ENCODE data around the gene UTP4. TPM values are rescaled to one million over a fixed set of nuclear protein-coding genes. Genes with fewer than 3 reads are reported as not detected.

Gene UTP4
- total RNA-seq, 1 donor from 2014 or later: 48.0 TPM

DNA sequence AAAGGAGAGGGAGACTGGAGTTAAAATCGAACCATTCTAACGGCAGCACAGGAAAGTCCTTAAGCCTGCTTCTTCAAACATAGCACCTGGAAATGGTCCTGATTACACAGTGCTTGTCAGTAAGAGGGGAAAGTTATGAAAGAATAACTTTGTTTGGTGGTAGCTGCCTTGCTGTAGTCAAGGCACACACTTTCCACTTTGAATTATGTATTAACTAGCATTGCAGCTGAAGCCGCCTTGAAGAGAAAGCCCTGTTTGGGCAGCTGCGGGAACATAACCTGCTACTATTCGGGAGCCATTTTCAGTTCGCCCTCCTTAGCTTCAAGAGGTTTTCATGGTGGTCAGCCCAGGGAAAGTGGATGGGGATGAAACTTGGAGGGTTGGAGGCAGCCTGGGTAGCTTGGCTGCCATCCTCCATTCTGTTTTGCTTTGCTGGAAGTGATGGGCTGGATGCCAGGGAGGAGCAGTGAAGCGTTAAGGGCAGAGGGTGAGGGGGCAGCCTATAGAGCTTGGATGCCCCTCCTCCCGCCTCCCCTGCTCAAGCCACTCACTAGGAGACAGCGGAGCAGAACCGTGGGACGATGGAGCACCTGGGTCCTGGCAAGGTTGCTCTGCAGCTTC, 32.3 kb upstream of the UTP4 start:
- H3K4me3 Mint-ChIP-seq: no peak overlapping the region
- H3K4me1 Mint-ChIP-seq: peaks cover under 1% of the 10 kb centered on the region
- no peaks in the 10 kb centered on the region for H3K9me3 Mint-ChIP-seq
- DNase-seq (ENCODE audit: low spot score in 2 of 2, unreplicated experiment in 2 of 2): no peak
- no peaks in the 10 kb centered on the region for H3K36me3 Mint-ChIP-seq
- TF ChIP-seq, protein P1, sequence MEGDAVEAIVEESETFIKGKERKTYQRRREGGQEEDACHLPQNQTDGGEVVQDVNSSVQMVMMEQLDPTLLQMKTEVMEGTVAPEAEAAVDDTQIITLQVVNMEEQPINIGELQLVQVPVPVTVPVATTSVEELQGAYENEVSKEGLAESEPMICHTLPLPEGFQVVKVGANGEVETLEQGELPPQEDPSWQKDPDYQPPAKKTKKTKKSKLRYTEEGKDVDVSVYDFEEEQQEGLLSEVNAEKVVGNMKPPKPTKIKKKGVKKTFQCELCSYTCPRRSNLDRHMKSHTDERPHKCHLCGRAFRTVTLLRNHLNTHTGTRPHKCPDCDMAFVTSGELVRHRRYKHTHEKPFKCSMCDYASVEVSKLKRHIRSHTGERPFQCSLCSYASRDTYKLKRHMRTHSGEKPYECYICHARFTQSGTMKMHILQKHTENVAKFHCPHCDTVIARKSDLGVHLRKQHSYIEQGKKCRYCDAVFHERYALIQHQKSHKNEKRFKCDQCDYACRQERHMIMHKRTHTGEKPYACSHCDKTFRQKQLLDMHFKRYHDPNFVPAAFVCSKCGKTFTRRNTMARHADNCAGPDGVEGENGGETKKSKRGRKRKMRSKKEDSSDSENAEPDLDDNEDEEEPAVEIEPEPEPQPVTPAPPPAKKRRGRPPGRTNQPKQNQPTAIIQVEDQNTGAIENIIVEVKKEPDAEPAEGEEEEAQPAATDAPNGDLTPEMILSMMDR (IDR thresholded peaks at IDR 0.05; ENCODE audit: unreplicated experiment): no peak
- peaks cover 43% of the 10 kb centered on the region for H3K27me3 Mint-ChIP-seq (ENCODE audit: low read depth)
- no peak overlapping the region for H3K27ac Mint-ChIP-seq

DNA sequence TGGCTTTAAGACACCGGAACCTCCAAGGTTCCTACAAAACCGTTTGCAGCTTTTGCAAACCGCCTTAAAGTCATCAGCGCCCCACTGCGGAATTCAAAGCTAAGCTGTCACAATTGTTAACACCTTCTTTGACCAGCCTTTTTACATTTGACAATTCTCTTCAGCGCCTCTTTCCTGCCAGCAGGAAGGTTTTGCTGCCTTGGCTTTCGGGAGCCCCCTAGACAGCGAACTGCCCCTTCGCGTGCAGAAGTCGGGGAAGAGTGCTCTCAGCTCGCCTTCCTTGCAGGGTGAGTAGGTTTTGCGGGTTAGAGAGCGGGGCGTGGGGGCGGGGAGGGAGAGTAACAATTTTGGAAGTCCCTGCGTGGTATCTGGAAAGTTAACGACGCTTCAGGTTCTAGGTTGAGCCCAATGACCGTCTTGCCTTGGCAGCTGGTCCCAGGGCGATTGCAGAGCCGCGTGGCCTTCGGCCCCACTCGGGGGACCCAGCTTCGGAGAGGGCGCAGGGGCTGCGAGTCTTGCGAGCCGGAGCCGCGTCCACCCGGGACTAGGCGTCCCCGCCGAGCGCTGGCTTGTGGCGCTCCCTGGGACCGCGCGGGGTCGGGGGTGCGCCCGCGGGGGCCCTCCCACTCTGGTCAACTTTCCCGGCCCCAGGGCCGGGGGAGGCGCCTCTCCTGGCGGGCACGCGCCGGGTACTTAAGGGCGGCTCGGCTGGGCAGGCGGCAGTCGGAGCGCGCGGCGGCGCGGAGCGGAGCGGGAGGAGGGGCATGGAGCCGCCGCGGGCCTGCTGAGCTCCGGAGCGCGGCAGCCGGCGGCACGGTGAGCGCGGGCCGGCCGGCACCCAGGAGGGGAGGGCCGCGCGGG, 26.7 kb upstream of the UTP4 start, which contains the start of gene HAS3:
Gene HAS3, plus strand, starts transcription at position 153 of the 861 bp plus-strand sequence. CDS start 3,743 bp downstream, outside the sequence.
- no peak within 1 kb of the TSS for H3K27ac Mint-ChIP-seq
- H3K36me3 Mint-ChIP-seq: peaks cover 10% of the 10 kb centered on the region
- H3K27me3 Mint-ChIP-seq (ENCODE audit: low read depth): peaks cover 67% of the 10 kb centered on the region
- TF ChIP-seq, protein P1 (IDR thresholded peaks at IDR 0.05; ENCODE audit: unreplicated experiment): no peak
- H3K9me3 Mint-ChIP-seq: no peaks in the 10 kb centered on the region
- H3K4me1 Mint-ChIP-seq: peaks cover 19% of the 10 kb centered on the region
- peak; percentile 43 to 63 for DNase-seq (ENCODE audit: low spot score in 2 of 2, unreplicated experiment in 2 of 2)
- H3K4me3 Mint-ChIP-seq: peak within 1 kb of the TSS; percentile 83

DNA sequence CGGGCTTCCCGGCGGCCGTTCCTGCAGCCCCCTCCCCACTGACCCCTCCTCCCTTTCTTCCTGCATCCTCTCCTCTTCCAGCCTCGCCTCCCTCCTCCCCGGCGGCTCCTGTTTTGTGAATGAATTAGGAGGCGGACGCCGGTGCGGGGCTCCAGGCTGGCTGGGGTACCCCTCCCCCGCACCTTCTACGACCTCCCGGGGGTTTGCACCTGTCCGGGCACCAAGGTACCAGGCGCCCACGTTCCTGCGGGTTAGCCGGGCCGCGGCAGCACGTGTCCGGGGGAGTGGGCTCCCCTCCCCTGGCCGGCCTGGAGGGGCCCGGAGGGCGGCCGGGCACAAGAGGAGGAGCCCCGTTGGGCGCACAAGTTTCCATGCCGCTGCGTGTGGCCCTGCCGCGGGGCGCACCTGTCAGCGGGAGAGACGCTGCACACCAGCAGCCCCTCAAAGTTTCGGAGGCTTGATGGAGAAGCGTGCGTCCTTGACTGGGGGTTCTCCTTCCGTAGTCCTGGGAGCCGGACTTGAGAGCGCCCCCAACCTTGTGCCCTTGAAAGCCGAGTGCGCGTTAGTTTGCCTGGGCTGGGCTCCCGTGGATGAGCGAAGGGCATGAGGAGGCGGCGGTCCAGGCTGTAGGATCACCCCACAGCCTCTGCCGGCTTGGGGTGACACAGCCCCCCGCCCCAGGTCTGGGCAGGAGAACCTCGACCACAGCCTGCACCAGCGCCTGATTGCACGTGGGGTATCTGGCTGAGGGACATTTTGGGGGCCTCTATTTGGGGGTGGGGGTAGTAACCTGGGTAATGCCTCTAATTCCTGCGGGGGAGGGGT, 25.7 kb upstream of the UTP4 start:
- H3K27ac Mint-ChIP-seq: no peak overlapping the region
- DNase-seq (ENCODE audit: low spot score in 2 of 2, unreplicated experiment in 2 of 2): no peak
- peaks cover 61% of the 10 kb centered on the region for H3K27me3 Mint-ChIP-seq (ENCODE audit: low read depth)

DNA sequence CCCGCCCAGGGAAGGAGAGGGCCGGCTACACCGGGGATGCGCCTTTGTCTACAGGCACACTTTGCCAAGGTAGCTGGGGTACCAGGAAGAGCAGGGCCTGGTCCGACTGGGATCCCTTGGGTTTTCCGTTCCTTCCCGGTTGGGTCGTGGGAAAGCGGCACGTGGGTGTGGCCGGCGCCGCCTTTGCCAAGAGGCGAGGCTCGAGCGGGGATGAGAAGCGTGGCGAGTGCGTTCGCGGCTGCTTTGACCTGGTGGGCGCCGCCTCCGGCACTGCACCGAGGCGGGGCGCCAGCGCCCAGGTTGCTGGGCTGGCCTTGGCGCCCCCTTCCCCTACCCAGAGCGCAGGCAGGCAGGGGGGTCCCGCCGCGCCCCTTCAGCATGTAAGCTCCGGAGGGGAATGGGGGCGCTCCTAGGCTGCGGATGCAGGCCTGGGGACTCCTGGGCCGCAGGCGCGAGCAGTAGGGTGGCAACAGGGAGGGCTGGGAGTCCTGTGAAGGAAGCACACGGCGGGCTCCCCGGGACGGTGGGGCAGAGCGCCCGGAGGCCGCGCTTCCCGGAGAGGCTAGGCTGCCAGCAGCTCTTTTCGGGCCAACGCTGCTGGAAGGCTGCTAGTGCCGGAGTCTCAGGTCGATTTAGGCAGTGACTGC, 25.0 kb upstream of the UTP4 start:
- Mint-ChIP-seq H3K27me3 (ENCODE audit: low read depth) (peaks cover 61% of the 10 kb centered on the region), H3K4me1 (peaks cover 19% of the 10 kb centered on the region), H3K36me3 (peaks cover 11% of the 10 kb centered on the region), H3K9me3 (no peaks in the 10 kb centered on the region), H3K27ac (no peak overlapping the region), H3K4me3 (peak overlapping the region; percentile 66)
- DNase-seq (ENCODE audit: low spot score in 2 of 2, unreplicated experiment in 2 of 2): no peak
- TF ChIP-seq, protein P1 (IDR thresholded peaks at IDR 0.05; ENCODE audit: unreplicated experiment): no peak

More for the DNA sequence above, 25.7 kb upstream of the UTP4 start:
- Mint-ChIP-seq H3K36me3 (peaks cover 11% of the 10 kb centered on the region), H3K4me3 (peak overlapping the region; percentile 66), H3K9me3 (no peaks in the 10 kb centered on the region), H3K4me1 (peaks cover 19% of the 10 kb centered on the region)
- TF ChIP-seq, protein P1 (IDR thresholded peaks at IDR 0.05; ENCODE audit: unreplicated experiment): no peak

All from mesothelial cell of epicardium (in vitro differentiated cells).